HepG2 (cell line): ENCODE data around the gene SLC24A4. TPM values are rescaled to one million over a fixed set of nuclear protein-coding genes. Genes with fewer than 3 reads are reported as not detected.

Experiments
- ATAC-seq: fragments of 200-7000 bp; cut with Tn5 transposase; 3 replicates; pipeline ENCODE4 v1.9.1; 2020; ENCODE audit warnings: mild to moderate bottlenecking, moderate library complexity
- BruUV-seq: library from RNA; stranded (reverse); fragments of 400-500 nt; replicated peaks from 2 replicates; lab custom pipeline; 2021; lab: Mats Ljungman, UMichigan
- CTCF ChIA-PET: fragments of 300-600 bp; formaldehyde crosslinking; extraction: SDS; loops from one replicate; lab custom pipeline; 2021; ENCODE audit warnings: low total read pairs, inconsistent platforms, low intra/inter-chr PET ratio; lab: Yijun Ruan, JAX
- POLR2A ChIA-PET: fragments of 350-600 bp; sonication (Branson Sonifier 250); formaldehyde crosslinking; loops from one replicate; lab custom pipeline; 2020; ENCODE audit warnings: antibody characterized with exemption, inconsistent platforms; lab: Yijun Ruan, JAX
- DNase-seq: peaks from one replicate; pipeline ENCODE4 v3.0.0-alpha.2; 2015; ENCODE audit warnings: low spot score
- FAIRE-seq: peaks from 3 replicates; lab custom pipeline; 2011; peaks lifted over from hg19 to GRCh38; lab: Jason Lieb, UNC
- H2AFZ ChIP-seq: one replicate; pipeline ENCODE4 v1.6.1; 2011; ENCODE audit warnings: low read length, inconsistent platforms
- H3K27ac ChIP-seq: fragments of 300-600 bp; 3 replicates; pipeline ENCODE4 v1.8.0; 2011; ENCODE audit warnings: mixed run types, mild to moderate bottlenecking, mixed read lengths, low read length, inconsistent platforms; ENCODE audit not compliant: insufficient read depth; ENCODE audit errors: extremely low read length
- H3K27me3 ChIP-seq, 2 experiments: fragments of 200-600 bp in 1 of 2; 2 replicates in 1 of 2; 3 replicates in 1 of 2; pipeline versions ENCODE4 v1.6.0 to v1.8.0; 2011; ENCODE audit warnings: low read length in 2 of 2, mild to moderate bottlenecking in 2 of 2, moderate library complexity in 2 of 2, inconsistent platforms in 1 of 2; ENCODE audit not compliant: insufficient read depth in 2 of 2, control insufficient read depth in 1 of 2
- H3K36me3 ChIP-seq, 2 experiments: fragments of 200-600 bp in 1 of 2; replicated peaks in 1 of 2; 2 replicates in 1 of 2; 3 replicates in 1 of 2; pipeline versions ENCODE4 v1.5.1 to v1.8.0; 2011; ENCODE audit warnings: low read length in 2 of 2, inconsistent platforms in 1 of 2; ENCODE audit not compliant: insufficient read depth in 2 of 2, control insufficient read depth in 1 of 2
- H3K4me1 ChIP-seq: 2 replicates; pipeline ENCODE4 v1.5.1; 2012; ENCODE audit warnings: low read length, inconsistent platforms; ENCODE audit not compliant: insufficient read depth
- H3K4me2 ChIP-seq: 2 replicates; pipeline ENCODE4 v1.6.0; 2011; ENCODE audit warnings: low read depth, low read length, inconsistent platforms
- H3K4me3 ChIP-seq, 3 experiments: fragments of 200-600 bp in 1 of 3; sonication (generic), shearing (Covaris generic) in 1 of 3; replicated peaks in 1 of 3; 2 replicates each; pipeline ENCODE4 v1.5.1; 2011 to 2016; ENCODE audit warnings: low read length in 3 of 3, inconsistent platforms in 2 of 3, low read depth in 2 of 3, mild to moderate bottlenecking in 2 of 3, control low read depth in 1 of 3, mixed read lengths in 1 of 3; ENCODE audit not compliant: insufficient read depth in 1 of 3
- H3K79me2 ChIP-seq: one replicate; pipeline ENCODE4 v1.6.1; 2011; ENCODE audit warnings: low read length, inconsistent platforms; ENCODE audit not compliant: insufficient read depth
- H3K9ac ChIP-seq: 2 replicates; pipeline ENCODE4 v1.6.0; 2011; ENCODE audit warnings: mild to moderate bottlenecking, low read depth, low read length, inconsistent platforms; ENCODE audit not compliant: insufficient read depth
- H3K9me3 ChIP-seq: 2 replicates; pipeline ENCODE4 v1.5.1; 2012; ENCODE audit warnings: mild to moderate bottlenecking, low read length
- H4K20me1 ChIP-seq: 2 replicates; pipeline ENCODE4 v1.6.0; 2011; ENCODE audit warnings: inconsistent platforms, mild to moderate bottlenecking, low read length, moderate library complexity; ENCODE audit not compliant: insufficient read depth
- HDAC6 ChIP-seq: fragments of 200-600 bp; sonication (generic); IDR thresholded peaks from 2 replicates; pipeline ENCODE4 v1.7.0; 2017; ENCODE audit warnings: mild to moderate bottlenecking, antibody characterized with exemption, low read length, low read depth
- HIVEP1 ChIP-seq: sonication (generic); formaldehyde crosslinking; IDR thresholded peaks from 2 replicates; pipeline ENCODE4 v1.4.0; 2020; ENCODE audit warnings: mild to moderate bottlenecking, missing genetic modification reagents
- HNRNPK ChIP-seq: fragments of 200-400 bp; formaldehyde crosslinking; IDR thresholded peaks from 2 replicates; pipeline ENCODE4 v1.6.1; 2018; ENCODE audit warnings: low read length, low read depth, moderate library complexity, mild to moderate bottlenecking; ENCODE audit not compliant: poor library complexity, severe bottlenecking
- HNRNPL ChIP-seq: fragments of 200-400 bp; formaldehyde crosslinking; IDR thresholded peaks from 2 replicates; pipeline ENCODE4 v1.6.1; 2017; ENCODE audit warnings: mild to moderate bottlenecking, low read depth, low read length
- MTA3 ChIP-seq: sonication (generic); formaldehyde crosslinking; IDR thresholded peaks from 2 replicates; pipeline ENCODE4 v1.4.0; 2020; ENCODE audit warnings: missing genetic modification reagents
- MXD4 ChIP-seq: IDR thresholded peaks from 2 replicates; pipeline ENCODE4 v1.6.1; 2016; ENCODE audit warnings: mild to moderate bottlenecking, missing biosample characterization, missing genetic modification reagents
- PCBP2 ChIP-seq: fragments of 200-400 bp; formaldehyde crosslinking; optimal IDR thresholded peaks from 2 replicates; pipeline ENCODE3; 2018; ENCODE audit warnings: low read length, low read depth; ENCODE audit not compliant: poor library complexity, severe bottlenecking
- POLR2A ChIP-seq, 2 experiments: IDR thresholded peaks; 2 replicates each; pipeline ENCODE4 v1.6.1; 2011; ENCODE audit warnings: low read depth in 2 of 2, low read length in 2 of 2, mild to moderate bottlenecking in 1 of 2, moderate library complexity in 1 of 2; ENCODE audit not compliant: insufficient read depth in 1 of 2
- TRIM24 ChIP-seq: sonication (generic); formaldehyde crosslinking; IDR thresholded peaks from 2 replicates; pipeline ENCODE4 v1.8.0; 2022; ENCODE audit warnings: mild to moderate bottlenecking, missing genetic modification reagents
- ZNF816 ChIP-seq: sonication (generic); formaldehyde crosslinking; IDR thresholded peaks from 2 replicates; pipeline ENCODE4 v1.8.0; 2022; ENCODE audit warnings: missing genetic modification reagents, mild to moderate bottlenecking, borderline replicate concordance
- ZNF891 ChIP-seq: sonication (generic); formaldehyde crosslinking; IDR thresholded peaks from 2 replicates; pipeline ENCODE4 v1.5.0; 2020; ENCODE audit warnings: mild to moderate bottlenecking, missing genetic modification reagents
- WGBS: methylation state at CpG from one replicate; pipeline ENCODE4 v1.1.6; 2017; ENCODE audit warnings: low lambda C conversion rate; 5-methylcytosine and 5-hydroxymethylcytosine counted together
- in situ Hi-C: cut with HindIII; loops from 2 replicates; pipeline ENCODE4 v1.10.0; 2017; ENCODE audit warnings: low pct_unique_long_range_greater_than_20kb; ENCODE audit not compliant: extremely low pct_ligation_motif_present
- intact Hi-C: fragments of 100-400 bp; cut with micrococcal nuclease; formaldehyde crosslinking; loops from one replicate; pipeline ENCODE4 v1.10.0; 2022; ENCODE audit not compliant: unreplicated experiment
- polyA plus RNA-seq, 8 experiments: library from polyadenylated mRNA; depleted of rRNA in 3 of 8; stranded (reverse) in 7 of 8; unstranded in 1 of 8; fragments of >200 nt; fragmentation: Illumina TruSeq in 4 of 8; extraction: Trizol in 4 of 8; gene quantifications; 2 replicates each; pipeline versions ENCODE4 v1.2.1 to v1.2.3, GENCODE V29; 2011 to 2016; ENCODE audit warnings: low read depth in 4 of 8, missing spikeins in 1 of 8, mixed read lengths in 1 of 8; ENCODE audit not compliant: insufficient read depth in 1 of 8
- total RNA-seq, 5 experiments: library from RNA; depleted of rRNA; stranded (reverse); fragments of >200 nt; fragmentation: Illumina TruSeq; extraction: Trizol; gene quantifications; 2 replicates each; pipeline ENCODE4 v1.2.3, GENCODE V29; 2016; ENCODE audit warnings: low read depth in 1 of 5
- TF ChIP-seq, protein P1 (sequence below): sonication (generic); formaldehyde crosslinking; conservative IDR thresholded peaks from 2 replicates; pipeline ENCODE4 v1.4.0; 2020; ENCODE audit warnings: missing genetic modification reagents
- TF ChIP-seq, protein P2 (sequence below): sonication (generic); formaldehyde crosslinking; IDR thresholded peaks from 2 replicates; pipeline ENCODE4 v1.5.1; 2020; ENCODE audit warnings: missing genetic modification reagents, mild to moderate bottlenecking, borderline replicate concordance
- TF ChIP-seq, protein P3 (sequence below): sonication (generic); formaldehyde crosslinking; IDR thresholded peaks from 2 replicates; pipeline ENCODE4 v1.4.0; 2020; ENCODE audit warnings: mild to moderate bottlenecking, low read depth, missing genetic modification reagents
- TF ChIP-seq, protein P4 (sequence below): IDR thresholded peaks from 2 replicates; pipeline ENCODE4 v1.6.1; 2016; ENCODE audit warnings: low read depth, borderline replicate concordance

SLC24A4 gene
- total and polyA plus RNA-seq, 2 of the 13 experiments (the other 11 are each of a cell fraction or from before 2014, with no cell fraction given), result not detected

DNA sequence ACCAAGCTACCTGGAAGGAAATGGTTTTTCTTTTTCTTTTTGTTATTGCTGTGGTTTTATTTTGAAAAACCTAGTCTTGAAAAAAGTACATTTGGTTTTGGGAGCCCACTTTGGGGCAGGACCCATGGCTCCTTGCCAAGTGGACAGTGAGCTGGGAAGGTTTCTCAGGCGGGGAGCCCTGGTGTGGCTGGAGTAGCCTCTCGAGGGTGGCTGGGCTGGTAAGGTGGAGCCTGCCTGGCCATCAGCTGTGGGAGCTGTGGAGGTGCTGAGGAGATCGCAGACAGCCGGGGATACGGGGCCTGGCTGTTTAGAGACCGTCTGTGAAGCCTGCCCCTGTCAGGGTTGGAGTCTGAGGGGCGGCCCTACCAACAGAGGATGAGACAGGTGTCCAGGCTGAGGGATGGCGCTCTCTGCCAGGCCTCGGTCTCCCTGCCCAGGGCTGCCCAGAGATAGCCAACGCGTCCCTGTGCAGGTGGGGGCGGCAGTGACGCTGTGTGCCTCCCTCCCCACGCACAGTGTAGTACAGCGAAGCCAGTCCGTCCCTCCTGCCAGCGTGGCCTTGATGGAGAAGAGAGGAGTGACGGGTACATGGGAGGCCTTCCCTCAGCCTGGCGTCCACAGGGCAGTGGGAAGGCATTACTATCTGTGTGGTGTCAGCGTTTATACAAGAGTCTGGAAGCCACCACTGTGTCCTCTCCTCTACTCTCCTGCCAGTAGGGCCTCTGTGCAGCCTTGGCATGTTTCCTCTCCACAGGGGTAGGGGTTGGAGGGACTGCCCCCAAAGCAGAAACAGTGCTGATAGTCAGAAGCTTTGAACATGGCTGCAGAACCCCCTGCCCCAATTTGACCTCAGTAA is 196.5 kb downstream of the SLC24A4 start (continued):
- TF ChIP-seq MTA3 (CRISPR knock-in tag) (no peak), HDAC6 (no peak)
- TF ChIP-seq, protein P1, sequence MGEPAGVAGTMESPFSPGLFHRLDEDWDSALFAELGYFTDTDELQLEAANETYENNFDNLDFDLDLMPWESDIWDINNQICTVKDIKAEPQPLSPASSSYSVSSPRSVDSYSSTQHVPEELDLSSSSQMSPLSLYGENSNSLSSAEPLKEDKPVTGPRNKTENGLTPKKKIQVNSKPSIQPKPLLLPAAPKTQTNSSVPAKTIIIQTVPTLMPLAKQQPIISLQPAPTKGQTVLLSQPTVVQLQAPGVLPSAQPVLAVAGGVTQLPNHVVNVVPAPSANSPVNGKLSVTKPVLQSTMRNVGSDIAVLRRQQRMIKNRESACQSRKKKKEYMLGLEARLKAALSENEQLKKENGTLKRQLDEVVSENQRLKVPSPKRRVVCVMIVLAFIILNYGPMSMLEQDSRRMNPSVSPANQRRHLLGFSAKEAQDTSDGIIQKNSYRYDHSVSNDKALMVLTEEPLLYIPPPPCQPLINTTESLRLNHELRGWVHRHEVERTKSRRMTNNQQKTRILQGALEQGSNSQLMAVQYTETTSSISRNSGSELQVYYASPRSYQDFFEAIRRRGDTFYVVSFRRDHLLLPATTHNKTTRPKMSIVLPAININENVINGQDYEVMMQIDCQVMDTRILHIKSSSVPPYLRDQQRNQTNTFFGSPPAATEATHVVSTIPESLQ (CRISPR knock-in tag), result no peak

DNA sequence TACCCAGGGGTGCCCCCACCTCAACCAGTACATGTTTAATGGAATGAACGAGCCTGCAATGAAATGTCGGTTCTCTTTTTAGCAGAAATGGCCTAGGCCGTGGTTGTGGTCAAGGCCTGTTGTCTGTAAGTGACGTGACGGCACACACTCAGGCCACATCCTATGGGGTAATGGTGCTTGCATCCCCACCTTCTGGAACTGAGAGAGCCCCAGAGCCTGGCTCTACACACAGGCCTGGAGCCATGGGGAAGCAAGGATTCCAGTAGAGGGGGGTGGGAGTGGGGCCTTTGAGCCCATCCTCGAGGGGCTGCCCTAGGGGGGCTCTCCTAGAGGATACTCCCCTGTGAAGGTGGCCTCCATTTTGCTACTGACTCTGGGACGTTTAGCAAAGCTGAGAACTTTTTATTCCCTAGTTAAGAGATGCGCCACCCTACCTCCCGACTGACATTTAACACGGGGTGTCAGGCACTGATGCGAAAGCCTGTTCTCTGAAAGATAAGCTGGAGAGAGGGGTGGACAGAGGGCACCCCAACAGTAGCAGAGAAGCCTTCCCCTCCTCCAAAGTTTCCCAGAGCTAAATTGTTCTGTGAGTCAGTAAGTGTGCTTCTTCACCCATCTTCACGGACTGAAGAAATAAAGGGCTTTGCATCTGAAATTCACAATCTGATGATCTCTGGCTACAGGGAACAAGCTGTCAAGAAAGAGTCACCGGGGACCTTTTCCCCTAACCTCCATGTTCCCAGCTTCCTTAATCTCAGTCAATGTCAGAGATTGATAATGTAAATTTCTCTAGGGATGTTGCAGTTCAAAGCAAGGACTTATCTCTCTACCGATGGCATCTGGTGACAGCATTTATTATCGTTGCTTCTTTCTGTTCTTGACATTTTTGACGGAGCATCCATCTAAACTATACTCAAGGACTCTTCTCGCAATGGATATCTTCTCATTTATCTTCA is 197.4 kb downstream of the SLC24A4 start:
- ATAC-seq, result no peak
- Histone ChIP-seq H3K9me3 (no peaks in the 10 kb centered on the region), H3K27ac (no peak overlapping the region), H3K4me1 (peaks cover 8% of the 10 kb centered on the region), H3K79me2 (peaks cover 20% of the 10 kb centered on the region), H2AFZ (no peak overlapping the region), H3K4me3 (no peak overlapping the region), H4K20me1 (no peaks in the 10 kb centered on the region), H3K4me2 (no peak overlapping the region), H3K36me3 (no peaks in the 10 kb centered on the region; a peak in 2 of 5 replicates), H3K27me3 (no peaks in the 10 kb centered on the region), H3K9ac (no peak overlapping the region)
- no TSS peak for BruUV-seq
- CTCF ChIA-PET, result no interaction called here
- intact Hi-C loops (no loop called here), in situ Hi-C loops (no loop called here)
- POLR2A ChIA-PET, result no interaction called here
- no peak for FAIRE-seq
- 94% methylated on average over 16 of the region's 17 CpGs for WGBS
- no peak for DNase-seq
- TF ChIP-seq, protein P2, sequence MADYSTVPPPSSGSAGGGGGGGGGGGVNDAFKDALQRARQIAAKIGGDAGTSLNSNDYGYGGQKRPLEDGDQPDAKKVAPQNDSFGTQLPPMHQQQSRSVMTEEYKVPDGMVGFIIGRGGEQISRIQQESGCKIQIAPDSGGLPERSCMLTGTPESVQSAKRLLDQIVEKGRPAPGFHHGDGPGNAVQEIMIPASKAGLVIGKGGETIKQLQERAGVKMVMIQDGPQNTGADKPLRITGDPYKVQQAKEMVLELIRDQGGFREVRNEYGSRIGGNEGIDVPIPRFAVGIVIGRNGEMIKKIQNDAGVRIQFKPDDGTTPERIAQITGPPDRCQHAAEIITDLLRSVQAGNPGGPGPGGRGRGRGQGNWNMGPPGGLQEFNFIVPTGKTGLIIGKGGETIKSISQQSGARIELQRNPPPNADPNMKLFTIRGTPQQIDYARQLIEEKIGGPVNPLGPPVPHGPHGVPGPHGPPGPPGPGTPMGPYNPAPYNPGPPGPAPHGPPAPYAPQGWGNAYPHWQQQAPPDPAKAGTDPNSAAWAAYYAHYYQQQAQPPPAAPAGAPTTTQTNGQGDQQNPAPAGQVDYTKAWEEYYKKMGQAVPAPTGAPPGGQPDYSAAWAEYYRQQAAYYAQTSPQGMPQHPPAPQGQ (CRISPR knock-in tag), result no peak
- TF ChIP-seq PCBP2 (no peak), HIVEP1 (CRISPR knock-in tag) (no peak), ZNF816 (CRISPR knock-in tag) (no peak), ZNF891 (no peak), POLR2A (IDR thresholded peaks at IDR 0.05; ENCODE audit: insufficient read depth in 1 of 2, low read depth in 2 of 2, low read length in 2 of 2) (no peak), HNRNPK (no peak), HNRNPL (no peak), MXD4 (CRISPR knock-in tag) (no peak), TRIM24 (CRISPR knock-in tag) (no peak)
- TF ChIP-seq, protein P3, sequence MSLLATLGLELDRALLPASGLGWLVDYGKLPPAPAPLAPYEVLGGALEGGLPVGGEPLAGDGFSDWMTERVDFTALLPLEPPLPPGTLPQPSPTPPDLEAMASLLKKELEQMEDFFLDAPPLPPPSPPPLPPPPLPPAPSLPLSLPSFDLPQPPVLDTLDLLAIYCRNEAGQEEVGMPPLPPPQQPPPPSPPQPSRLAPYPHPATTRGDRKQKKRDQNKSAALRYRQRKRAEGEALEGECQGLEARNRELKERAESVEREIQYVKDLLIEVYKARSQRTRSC (CRISPR knock-in tag), result no peak
- TF ChIP-seq, protein P4, sequence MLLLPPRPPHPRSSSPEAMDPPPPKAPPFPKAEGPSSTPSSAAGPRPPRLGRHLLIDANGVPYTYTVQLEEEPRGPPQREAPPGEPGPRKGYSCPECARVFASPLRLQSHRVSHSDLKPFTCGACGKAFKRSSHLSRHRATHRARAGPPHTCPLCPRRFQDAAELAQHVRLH (CRISPR knock-in tag), result no peak
